NCI-H1092 (cell line): ENCODE measurements around the gene ZNF593.

Source experiments
- DNase-seq: peaks from one replicate; lab custom pipeline; 2025; lab: John Stamatoyannopoulos, UW

The ZNF593 gene

DNA sequence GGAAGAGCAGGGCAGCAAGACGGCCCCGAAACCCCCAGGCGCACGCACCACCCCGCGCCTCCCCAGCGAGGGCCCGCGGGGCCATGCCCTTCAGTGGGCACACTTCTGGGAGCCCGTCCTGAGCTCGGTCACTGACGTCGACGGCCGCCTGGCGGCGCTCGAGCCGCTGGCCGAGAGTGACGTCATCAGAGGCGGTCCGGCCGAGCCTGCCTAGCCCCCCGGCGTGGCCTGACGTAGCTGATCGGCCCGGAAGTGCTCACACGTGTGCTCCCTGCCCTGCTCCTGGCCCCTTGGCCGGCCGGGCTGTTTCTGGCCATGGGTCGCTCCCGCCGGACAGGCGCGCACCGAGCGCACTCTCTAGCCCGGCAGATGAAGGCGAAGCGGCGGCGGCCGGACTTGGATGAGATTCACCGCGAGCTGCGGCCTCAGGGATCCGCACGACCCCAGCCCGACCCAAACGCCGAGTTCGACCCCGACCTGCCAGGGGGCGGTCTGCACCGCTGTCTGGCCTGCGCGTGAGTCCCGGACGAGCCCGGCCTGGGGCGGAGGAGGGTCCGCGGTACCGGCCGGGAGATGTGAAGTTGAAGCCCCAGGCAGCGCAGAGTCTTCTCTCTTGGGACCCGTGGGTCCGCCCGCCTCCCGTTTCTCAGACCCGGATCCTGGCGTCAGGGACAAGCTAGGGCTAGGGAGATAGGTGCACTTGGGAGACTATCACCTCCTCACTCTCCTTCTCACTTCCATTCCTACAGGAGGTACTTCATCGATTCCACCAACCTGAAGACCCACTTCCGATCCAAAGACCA lies at the start of gene ZNF593:
Gene ZNF593 (plus strand): TSS at position 240 of the 803 bp plus-strand sequence. CDS start 76 bp downstream, at position 316.
- DNase-seq: peak; percentile 83

DNA sequence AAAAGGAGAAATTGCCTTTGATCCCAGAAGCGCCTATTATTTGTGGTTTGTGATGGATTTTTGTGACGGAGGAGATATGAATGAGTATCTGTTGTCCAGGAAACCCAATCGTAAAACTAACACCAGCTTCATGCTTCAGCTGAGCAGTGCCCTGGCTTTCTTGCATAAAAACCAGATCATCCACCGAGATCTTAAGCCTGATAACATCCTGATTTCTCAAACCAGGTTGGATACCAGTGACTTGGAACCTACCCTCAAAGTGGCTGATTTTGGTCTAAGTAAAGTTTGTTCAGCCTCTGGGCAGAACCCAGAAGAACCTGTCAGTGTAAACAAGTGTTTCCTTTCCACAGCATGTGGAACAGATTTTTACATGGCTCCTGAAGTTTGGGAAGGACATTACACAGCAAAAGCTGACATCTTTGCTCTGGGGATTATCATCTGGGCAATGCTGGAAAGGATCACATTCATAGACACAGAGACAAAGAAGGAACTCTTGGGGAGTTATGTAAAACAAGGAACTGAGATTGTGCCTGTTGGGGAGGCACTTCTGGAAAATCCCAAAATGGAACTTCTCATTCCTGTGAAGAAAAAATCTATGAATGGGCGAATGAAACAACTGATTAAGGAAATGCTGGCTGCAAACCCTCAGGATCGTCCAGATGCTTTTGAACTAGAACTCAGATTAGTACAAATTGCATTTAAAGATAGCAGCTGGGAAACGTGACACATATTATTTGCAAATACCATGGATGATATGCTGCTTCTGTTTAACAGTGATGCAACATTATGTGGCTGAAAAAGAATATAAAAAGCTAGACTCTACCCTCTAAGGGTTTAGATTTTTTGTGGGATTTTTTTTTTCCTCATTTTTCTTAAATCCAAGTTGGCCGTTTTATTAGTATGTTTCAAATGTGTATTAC lies 47.6 kb upstream of the ZNF593 start:
- DNase-seq: no peak

DNA sequence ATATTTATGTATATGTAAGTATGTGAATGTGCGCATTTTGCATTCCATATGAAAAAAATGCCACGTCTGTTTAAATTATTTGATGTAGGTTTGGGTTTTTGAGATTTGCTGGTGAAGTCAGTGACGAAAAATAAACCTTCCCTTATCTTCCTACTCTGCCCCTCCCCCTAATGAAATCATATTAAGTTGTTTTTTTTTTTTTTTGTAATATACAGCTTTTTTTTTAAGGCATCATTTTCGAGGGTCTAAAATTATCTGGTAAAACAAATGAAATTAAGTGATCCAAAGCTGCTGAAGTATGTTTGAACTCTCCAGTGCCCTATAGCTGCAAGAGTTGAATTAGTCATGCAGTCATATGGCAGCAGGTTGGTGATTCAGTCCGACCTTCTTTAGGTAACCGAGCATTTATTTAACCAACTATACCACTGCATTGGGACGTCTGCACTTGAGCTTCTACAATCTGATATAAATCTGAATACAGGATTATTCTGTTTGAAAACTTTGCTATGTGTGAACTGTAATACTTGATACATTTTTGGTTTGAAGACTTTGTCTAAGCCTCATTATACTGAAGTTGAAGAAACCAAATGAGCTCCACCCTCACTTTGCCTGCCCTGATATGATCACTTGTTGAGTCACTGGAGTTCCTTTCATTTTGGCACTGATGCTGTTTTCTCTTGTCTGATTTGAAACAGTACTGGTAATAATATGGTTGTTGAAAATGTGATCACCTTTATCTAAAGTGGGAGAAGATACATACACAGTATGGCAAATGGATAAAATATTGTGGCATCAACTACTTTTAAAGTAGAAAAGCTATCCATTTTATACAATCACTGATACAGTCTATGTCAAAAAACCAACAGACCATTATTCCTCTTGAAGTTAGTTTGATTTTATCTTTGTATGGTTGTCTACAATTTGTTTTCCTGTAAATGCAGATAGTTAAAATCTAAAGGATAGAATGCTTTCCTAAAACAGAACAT lies 46.4 kb upstream of the ZNF593 start:
- DNase-seq: no peak

DNA sequence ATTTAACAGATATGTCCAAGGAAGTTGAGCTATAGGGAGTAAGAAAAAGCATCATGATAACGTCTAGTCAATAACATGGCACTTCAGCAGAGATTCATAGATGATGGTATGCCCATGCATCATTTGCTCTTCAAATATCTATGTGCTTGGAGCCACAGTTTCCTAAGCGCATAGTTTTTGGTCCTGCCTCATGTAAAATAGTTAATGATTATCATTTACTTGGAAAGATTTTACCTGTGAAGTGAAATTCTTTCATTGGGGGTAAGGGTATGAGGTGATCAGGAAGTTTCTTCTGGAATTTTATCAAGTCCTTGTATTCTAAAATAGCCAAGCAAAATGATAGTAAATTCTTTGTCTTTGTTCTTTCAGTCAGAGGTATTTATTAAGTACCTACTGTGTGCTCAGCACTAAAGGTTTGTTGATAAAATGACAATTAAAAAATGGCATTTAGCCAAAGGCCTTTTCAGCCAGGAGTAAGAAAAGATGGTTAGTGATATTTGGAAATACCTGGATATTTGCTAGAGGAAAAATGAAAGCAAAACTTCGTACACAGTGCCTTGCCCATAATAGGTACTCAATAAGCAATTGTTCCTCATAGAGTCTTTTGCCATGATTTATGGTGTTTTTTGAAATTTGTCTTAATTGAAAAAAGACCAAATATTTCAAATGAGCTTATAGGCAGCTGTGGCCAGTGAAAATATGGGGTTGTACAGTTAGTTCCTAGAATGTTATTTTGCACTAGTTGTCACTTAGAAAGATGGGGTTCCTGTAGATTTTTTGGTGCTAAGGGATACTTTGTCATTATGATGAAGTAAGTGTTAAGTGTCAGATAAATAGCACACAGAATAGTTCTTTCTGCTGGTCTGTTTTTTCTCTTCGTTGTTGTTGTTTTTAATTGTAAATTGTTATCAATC lies 45.0 kb upstream of the ZNF593 start:
- DNase-seq: no peak

DNA sequence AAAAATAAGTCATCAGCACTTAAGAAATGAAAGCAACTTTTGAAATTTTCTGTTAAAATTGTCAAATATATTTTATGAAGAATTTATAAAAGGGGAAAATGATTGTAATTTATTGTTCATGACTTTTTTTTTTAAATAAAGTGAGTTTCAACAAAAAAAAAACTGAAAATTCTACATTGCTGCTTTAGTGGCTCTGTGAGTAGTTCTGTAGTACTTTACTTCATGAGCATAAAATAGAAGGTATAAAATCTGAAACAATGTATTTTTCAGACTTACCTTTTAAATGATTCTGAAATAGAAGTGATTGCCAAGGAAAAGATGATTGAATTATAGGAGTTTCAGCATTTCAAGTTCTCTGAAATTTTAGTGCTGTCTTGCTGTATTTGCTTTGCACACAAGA lies 44.3 kb upstream of the ZNF593 start:
- no peak for DNase-seq

DNA sequence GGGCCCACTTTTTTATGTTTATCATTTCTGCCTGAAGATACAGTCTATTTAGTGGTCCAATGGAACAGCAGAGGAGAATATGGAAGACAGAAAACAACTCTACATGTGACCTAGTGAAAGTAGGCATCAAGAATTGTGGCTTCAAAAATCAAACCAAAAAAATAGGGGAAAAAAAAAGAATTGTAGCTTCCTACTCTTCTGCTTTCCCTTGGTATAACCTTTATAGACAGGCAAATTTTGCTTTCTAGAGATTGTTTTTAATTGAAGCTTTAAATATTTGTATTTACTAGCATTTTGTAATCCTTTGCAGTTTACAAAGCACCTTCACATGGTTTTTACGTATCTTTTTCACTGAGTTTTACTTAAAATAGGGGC lies 43.8 kb upstream of the ZNF593 start:
- DNase-seq: no peak

DNA sequence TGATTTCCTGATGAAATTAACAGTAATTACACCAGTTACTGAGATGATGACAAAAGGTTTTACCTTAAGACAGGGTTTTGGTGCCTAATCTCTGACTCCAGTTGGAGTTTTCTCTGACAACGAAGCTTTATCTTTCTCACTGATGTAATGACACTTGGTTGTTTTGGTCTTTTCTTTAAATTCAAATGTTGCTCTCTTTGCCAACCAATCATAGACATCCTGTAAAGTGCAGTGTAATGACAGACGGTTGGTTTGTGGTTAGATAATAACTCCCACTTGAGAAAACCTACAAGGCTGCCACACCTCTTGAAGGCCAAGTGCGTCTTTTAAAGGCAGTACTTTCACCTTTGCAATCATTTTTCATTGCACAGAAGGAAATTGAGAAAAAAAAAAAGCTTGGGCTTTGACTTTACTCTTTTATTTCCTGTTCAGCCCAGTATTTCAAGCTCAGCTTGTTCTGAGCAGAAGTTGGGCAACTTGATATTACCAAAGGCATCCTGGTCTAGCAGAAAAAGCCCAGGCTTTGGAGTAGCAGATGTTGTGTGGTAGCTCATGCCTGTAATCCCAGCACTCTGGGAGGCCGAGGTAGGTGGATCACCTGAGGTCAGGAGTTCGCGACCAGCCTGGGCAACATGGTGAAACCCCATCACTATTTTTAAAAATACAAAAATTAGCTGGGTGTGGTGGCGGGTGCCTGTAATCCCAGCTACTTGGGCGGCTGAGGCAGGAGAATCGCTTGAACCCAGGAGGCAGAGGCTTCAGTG lies 43.2 kb upstream of the ZNF593 start:
- DNase-seq: no peak

DNA sequence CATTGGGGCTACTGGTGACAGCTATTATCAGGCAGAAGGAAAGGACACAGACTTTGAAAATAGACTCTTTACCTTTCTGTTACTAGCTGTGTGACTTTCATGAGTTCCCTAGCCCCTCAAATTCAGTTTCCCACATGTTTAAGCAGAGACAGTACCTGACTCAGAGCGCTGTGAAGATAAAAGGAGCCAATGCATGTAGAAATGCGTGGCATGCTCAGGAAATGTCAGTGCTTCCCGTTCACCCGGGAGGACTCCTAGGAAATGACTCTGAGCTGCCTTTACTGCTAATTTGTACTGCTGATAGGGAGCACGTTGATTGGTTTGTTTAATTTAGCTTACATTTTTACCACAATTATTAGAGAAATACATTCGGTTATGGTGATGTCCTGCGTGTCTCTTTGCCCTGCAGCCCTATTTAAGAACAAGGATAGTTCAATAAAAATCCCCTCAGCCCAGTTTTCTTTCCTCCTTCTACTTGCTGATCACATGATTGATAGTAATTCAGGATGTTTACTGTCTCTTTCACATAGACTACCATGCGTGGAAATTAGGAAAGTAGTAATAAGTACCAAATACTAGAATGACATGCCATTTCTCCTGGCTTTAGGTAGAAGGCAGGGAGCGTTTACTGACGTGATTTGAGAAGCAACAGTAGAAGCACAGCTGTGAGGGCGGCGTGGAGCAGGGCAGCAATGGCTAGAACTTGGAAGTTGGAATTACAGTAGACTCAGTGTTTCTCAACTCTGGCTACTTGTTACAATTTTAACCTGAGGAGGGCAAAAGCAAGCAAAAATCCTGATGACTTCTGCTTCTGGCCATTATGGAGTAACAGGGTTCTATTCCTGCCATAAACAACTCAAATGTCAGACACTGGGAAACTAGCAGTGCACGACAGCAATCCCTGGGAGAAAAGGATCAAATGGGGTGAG lies 42.2 kb upstream of the ZNF593 start:
- no peak for DNase-seq

DNA sequence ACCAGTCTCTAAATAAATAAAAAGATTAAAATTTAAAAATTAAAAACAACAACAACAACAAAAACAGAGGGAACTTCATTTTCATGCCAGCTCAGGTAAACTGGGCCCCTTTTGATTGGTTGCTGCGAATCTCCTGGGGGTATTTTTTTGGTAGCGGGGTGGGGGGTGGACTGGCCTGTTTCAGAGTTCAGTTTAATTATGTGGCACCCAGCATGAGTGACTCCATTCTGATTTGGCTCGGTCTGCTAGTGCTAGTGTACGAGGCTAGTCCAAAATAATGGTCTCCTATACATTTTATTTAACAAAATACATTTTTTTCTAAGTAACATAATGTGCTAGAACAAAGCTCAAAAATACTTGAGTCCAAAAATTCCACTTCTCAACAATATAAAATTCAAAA lies 39.9 kb upstream of the ZNF593 start:
- DNase-seq: no peak

DNA sequence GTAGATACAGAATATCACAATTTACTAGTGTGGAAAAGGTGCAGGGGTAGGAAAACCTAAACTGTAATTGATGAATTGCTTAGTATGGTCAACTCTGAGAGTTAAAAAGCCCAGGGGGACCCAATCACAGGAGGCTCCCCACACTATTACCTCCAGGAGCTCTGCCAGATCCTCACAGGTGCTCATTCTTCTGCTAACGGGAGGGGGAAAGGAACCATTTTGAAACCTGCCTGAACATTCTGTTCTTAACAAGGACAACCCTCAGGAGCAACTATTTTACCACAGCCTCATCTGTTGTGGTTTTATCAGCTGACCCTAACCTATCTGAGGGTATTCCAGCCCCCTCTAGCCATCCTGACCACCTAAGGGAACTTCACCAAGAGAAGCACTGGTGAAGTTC lies 39.0 kb upstream of the ZNF593 start:
- DNase-seq: no peak

DNA sequence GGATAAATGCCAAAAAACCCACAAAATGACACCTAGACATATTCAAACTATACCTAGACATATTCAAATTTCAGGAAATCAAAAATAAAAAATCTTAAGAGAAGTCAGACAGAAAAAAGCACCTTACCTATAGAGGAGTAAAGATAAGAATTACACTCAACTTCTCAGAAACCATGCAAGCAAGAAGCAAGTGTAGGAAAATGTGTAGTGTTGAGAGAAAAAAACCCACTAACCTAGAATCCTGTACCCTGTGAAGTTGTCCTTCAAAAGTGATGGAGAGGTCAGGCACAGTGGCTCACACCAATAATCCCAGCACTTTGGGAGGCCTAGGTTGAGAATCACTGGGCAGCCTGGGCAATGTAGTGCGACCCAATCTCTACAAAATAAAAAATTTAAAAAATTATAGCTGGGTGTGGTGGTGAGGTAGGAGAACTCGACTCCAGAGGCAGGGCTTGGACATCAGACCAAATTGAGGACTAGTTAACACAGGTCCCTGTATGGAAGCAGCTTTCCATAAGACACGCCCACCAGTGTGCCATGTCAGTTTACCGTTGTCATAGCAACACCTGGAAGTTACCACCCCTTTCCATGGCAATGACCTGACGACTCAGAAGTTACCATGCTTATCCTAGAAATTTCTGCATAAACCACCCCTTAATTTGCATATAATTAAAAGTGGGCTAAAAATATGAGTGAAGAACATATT lies 37.4 kb upstream of the ZNF593 start:
- no peak for DNase-seq

DNA sequence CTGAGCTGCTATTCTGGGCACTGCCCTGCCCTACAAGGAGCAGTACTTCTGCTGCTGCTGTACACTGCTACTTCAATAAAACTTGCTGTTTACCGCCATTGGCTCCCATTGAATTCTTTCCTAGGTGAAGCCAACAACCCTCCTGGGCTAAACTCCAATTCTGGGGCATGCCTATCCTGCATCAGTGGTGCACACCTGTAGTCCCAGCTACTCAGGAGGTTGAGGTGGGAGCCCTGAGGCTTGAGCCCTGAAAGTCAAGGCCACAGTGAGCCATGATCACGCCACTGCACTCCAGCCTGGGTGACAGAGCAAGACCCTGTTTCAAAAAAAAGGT lies 36.9 kb upstream of the ZNF593 start:
- no peak for DNase-seq

DNA sequence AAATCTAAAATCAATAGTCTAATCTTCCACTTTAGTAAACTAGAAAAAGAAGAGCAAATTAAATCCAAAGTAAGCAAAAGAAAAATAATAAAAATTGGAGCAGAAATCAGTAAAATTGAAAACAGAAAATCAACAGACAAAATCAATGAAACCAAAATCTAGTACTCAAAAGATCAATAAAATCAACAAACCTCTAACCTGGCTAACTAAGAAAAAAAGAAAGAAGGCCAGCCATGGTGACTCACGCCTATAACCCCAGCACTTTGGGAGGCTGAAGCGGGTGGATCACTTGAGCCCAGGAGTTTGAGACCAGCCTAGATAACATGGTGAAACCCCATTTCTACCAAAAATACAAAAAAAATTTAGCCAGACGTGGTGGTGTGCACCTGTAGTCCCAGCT lies 35.2 kb upstream of the ZNF593 start:
- DNase-seq: no peak

DNA sequence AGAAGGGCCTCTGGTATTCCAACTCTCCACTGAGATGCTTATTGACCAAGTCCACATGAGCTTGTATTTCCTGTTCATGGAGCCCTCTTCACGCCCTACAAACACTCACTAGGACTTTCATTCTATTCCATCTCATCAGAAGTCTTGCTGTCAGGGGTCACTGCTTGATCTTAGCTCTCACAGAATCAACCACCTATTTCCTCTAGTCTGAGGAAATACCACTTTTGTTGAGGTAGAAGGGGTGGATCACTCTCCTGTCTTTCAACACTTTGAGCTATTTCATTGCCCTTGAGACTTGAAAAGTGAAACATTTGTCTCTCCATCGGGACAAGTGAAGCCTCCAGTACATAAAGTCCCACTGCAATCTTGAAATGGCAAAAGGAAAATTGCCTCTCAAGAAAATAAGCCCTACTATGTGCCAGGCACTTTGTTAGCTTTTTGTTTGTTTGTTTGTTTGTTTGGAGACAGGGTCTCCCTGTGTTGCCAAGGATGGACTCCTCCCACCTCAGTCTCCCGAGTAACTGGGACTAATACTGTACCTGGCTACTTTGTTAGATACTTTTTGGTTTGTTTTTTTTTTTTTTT lies 30.6 kb upstream of the ZNF593 start:
- no peak for DNase-seq

DNA sequence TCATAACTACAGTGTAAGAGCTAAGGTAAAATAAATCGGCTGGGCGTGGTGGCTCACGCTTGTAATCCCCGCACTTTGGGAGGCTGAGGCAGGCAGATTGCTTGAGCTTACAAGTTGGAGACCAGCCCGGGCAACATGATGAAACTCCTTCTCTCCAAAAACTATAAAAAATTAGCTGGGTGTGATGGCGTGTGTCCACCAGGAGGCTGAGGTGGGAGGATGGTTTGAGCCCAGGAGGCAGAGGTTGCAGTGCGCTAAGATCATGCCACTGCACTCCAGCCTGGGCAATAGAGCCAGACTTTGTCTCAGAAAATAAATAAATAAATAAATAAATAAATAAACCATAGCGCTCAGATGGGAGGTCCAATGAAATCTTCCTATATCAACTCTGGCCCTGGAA lies 27.5 kb upstream of the ZNF593 start:
- no peak for DNase-seq

DNA sequence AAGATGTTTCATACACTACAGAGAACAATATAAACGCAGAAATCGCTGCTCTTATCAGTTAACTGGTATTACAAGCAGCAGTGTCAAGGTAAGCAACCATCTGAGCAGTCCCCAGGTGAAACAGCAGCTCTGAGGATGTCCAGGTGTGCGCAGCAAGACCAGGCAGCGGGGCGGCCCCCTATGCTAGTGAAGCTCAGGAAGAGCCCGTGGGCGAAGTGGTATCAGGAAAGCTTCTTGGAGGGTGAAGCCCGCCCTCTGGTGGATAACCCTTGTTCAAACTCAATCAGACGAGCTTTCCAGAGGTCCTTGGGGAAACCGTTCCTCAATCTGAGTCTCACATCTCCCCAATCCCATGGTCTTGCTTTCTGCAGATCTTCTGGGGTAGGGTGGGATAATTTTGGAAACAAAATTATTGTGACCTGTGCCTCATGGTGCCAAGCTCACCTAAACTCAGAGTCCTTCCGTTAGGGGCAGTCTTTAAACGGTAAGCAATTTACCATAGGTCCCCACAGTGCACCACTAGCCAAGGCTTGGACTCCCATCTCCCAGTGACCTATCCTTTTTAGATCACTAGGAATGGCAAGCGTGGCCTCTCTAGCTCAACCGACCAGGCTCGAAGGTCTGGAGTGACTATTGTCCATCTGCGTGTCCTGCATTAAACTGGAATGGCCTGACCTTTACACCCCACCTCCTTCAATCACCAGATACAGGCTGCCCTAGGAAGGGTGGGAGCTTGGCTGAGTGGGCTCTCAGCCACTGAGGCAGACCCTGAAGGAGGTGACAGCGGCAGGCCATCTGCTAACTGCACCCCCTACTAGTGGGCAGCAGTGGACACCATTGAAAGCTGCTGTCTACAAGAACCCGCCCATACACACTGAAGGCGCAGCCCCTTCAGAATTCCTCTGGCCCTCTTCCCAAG lies 24.4 kb upstream of the ZNF593 start:
- peak; percentile 87 for DNase-seq

DNA sequence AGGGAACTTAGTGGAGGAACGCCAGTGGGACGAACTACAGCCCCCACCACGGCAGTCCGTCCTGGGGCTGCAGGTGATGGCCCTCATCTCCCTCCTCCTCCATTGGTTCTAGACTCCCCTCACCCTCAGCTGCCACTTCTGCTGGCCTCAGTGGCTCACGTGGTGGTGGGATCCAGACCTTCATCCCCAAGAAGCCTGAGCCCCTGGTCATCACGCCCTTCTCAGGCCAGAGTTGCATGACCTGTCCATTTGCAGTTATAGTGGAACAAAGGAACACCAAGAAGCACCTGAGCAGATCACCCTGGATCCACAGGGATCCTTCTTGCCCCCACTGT lies 23.8 kb upstream of the ZNF593 start:
- no peak for DNase-seq
